Measurements from ENCODE around the gene CHSY3. TPM values are rescaled to one million over a fixed set of nuclear protein-coding genes. Genes with fewer than 3 reads are reported as not detected.
A peak's percentile ranks its signal among the peaks of the same experiment; 100 is the strongest.
"Not testable (repeated sequence)": the region's sequence is repeated elsewhere in the genome, so short reads cannot be mapped to it uniquely, and the experiment has no call there.

Gene CHSY3
- total RNA-seq, 1 donor from 2014 or later: 51.3 TPM

- H3K27ac ChIP-seq: no peak overlapping the region
- H3K36me3 ChIP-seq: no peaks in the 10 kb centered on the region
- TF ChIP-seq CTCF (IDR thresholded peaks at IDR 0.05): no peak
- DNase-seq (ENCODE audit: low spot score in 2 of 2): no peak
- peak overlapping the region in 1 of 2 donors; percentile 9 for H3K4me3 ChIP-seq
- H3K4me1 ChIP-seq: no peaks in the 10 kb centered on the region
- peaks cover 0 to 13% of the 10 kb centered on the region in 2 donors for H3K9me3 ChIP-seq
- intact Hi-C loops (cut with DNase I): no loop called here
- H3K27me3 ChIP-seq: no peaks in the 10 kb centered on the region
Measured at GRCh38 chr5:130222573-130222972, 318.3 kb downstream of the CHSY3 start.

DNA sequence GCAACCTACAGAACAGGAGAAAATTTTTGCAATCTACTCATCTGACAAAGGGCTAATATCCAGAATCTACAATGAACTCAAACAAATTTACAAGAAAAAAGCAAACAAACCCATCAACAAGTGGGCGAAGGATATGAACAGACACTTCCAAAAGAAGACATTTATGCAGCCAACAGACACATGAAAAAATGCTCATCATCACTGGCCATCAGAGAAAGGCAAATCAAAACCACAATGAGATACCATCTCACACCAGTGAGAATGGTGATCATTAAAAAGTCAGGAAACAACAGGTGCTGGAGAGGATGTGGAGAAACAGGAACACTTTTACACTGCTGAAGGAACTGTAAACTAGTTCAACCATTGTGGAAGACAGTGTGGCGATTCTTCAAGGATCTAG is 322.3 kb downstream of the CHSY3 start:
- DNase-seq (ENCODE audit: low spot score in 2 of 2); intact Hi-C loops (cut with DNase I); H3K4me1 ChIP-seq: not testable (repeated sequence)

DNA sequence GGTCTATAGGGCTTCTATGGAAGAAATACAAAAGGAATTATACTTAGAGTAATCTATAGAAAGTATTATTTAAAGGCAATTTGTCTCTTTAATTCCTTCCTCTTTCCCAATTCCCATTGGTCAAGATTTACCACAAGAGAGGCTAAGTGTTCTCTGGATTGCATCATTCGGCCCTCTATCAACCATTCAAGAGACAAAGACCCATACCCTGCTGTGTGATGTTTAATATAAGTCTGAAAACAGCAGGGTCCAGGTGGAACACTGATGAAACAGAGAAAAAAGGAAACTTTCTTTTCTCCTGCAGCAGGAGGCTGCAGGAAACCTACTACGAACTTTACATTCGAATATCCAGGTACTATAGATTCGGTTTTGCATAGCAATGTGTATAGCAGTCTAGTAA is 323.4 kb downstream of the CHSY3 start:
- H3K4me1 ChIP-seq: no peaks in the 10 kb centered on the region
- peaks cover 0 to 13% of the 10 kb centered on the region in 2 donors for H3K9me3 ChIP-seq
- H3K36me3 ChIP-seq: no peaks in the 10 kb centered on the region
- no peaks in the 10 kb centered on the region for H3K27me3 ChIP-seq
- no peak overlapping the region for H3K4me3 ChIP-seq
- intact Hi-C loops (cut with DNase I): no loop called here
- H3K27ac ChIP-seq: no peak overlapping the region
- DNase-seq (ENCODE audit: low spot score in 2 of 2): no peak
- TF ChIP-seq CTCF (IDR thresholded peaks at IDR 0.05): no peak

More for the DNA sequence above, 322.3 kb downstream of the CHSY3 start:
- H3K36me3 ChIP-seq, H3K4me3 ChIP-seq, H3K27ac ChIP-seq, H3K27me3 ChIP-seq: not testable (repeated sequence)
- peaks cover 0 to 13% of the 10 kb centered on the region in 2 donors for H3K9me3 ChIP-seq

DNA sequence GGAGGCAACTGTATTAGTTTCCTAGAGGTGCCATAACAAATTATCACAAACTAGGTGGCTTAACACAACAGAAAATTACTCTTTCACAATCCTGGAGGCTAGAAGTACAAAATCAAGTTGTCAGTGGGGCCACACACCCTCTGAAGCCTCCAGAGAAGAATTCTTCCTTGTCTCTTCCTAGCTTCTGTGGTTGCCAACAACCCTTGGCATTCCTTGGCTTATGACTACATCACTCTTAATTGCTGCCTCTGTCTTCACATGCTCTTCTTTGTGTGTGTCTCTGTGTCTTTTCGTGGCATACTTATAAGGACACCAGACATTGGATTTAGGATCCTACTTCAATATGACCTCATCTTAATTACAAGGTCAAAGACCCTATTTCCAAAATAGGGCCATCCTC is 327.5 kb downstream of the CHSY3 start:
- intact Hi-C loops (cut with DNase I): no loop called here
- H3K27ac ChIP-seq: no peak overlapping the region
- DNase-seq (ENCODE audit: low spot score in 2 of 2): no peak
- no peak overlapping the region for H3K4me3 ChIP-seq
- H3K27me3 ChIP-seq: no peaks in the 10 kb centered on the region
- H3K9me3 ChIP-seq: no peaks in the 10 kb centered on the region
- no peaks in the 10 kb centered on the region for H3K4me1 ChIP-seq
- no peaks in the 10 kb centered on the region for H3K36me3 ChIP-seq
- no peak for TF ChIP-seq CTCF (IDR thresholded peaks at IDR 0.05)

GRCh38 chr5:130234816-130235215 is 330.6 kb downstream of the CHSY3 start:
- DNase-seq (ENCODE audit: low spot score in 2 of 2): no peak
- intact Hi-C loops (cut with DNase I): no loop called here
- H3K27ac ChIP-seq: no peak overlapping the region

More at GRCh38 chr5:130234816-130235215, 330.6 kb downstream of the CHSY3 start:
- TF ChIP-seq CTCF (IDR thresholded peaks at IDR 0.05): no peak
- no peaks in the 10 kb centered on the region for H3K4me1 ChIP-seq
- H3K36me3 ChIP-seq: no peaks in the 10 kb centered on the region
- H3K4me3 ChIP-seq: no peak overlapping the region
- no peaks in the 10 kb centered on the region for H3K27me3 ChIP-seq
- H3K9me3 ChIP-seq: no peaks in the 10 kb centered on the region

Other genes starting within 250 kb of the CHSY3 start
- not detected for gene MINAR2, start 156.4 kb upstream of the CHSY3 start, total RNA-seq